Measurements from ENCODE around the gene PHACTR1. TPM values are rescaled to one million over a fixed set of nuclear protein-coding genes. Genes with fewer than 3 reads are reported as not detected.

The PHACTR1 gene
- total RNA-seq, 8 experiments from 2014 or later: 2.7 to 24.5 (median 16.4) TPM

- peaks cover 0 to 6% of the 10 kb centered on the region in 2 donors for H3K4me1 ChIP-seq (replicated peaks in 1 of 2)
- no peak overlapping the region for H3K27ac ChIP-seq
- ATAC-seq (replicated peaks in 6 of 8): no peak
- 68 to 100% (median 86%) methylated on average over 2 to 5 of the region's 5 CpGs; no CpG with 5 or more reads in 2 of the 10 experiments for WGBS, 10 experiments
- in situ Hi-C loops (cut with MboI; ENCODE audit: low pct_unique_long_range_greater_than_20kb in 2 of 9, low sequenced_read_pairs in 9 of 9, unreplicated experiment in 9 of 9): no loop called here
- H3K4me3 ChIP-seq: no peak overlapping the region
These were observed 65.6 kb downstream of the PHACTR1 start for GRCh38 chr6:12782136-12782535.

GRCh38 chr6:12785301-12785700 lies 68.7 kb downstream of the PHACTR1 start:
- Histone ChIP-seq H3K4me1 (replicated peaks in 1 of 2) (peaks cover 0 to 6% of the 10 kb centered on the region in 2 donors), H3K27ac (no peak overlapping the region), H3K4me3 (no peak overlapping the region)
- in situ Hi-C loops (cut with MboI; ENCODE audit: low pct_unique_long_range_greater_than_20kb in 2 of 9, low sequenced_read_pairs in 9 of 9, unreplicated experiment in 9 of 9): no loop called here
- ATAC-seq (replicated peaks in 6 of 8): no peak
- 80 to 100% (median 96%) methylated on average over 1 to 5 of the region's 5 CpGs for WGBS, 10 experiments

GRCh38 chr6:12785921-12786320 lies 69.4 kb downstream of the PHACTR1 start:
- no peak for ATAC-seq (replicated peaks in 6 of 8)
- in situ Hi-C loops (cut with MboI; ENCODE audit: low pct_unique_long_range_greater_than_20kb in 2 of 9, low sequenced_read_pairs in 9 of 9, unreplicated experiment in 9 of 9): no loop called here
- Histone ChIP-seq H3K4me1 (replicated peaks in 1 of 2) (peaks cover 0 to under 1% of the 10 kb centered on the region in 2 donors), H3K27ac (no peak overlapping the region), H3K4me3 (no peak overlapping the region)
- 56 to 100% (median 77%) methylated on average over 2 to 4 of the region's 4 CpGs; no CpG with 5 or more reads in 1 of the 10 experiments for WGBS, 10 experiments

- 40 to 94% (median 83%) methylated on average over 1 to 6 of the region's 6 CpGs for WGBS, 10 experiments
- Histone ChIP-seq H3K4me1 (replicated peaks in 1 of 2) (no peaks in the 10 kb centered on the region), H3K4me3 (no peak overlapping the region), H3K27ac (no peak overlapping the region)
- ATAC-seq (replicated peaks in 6 of 8): no peak
- in situ Hi-C loops (cut with MboI; ENCODE audit: low pct_unique_long_range_greater_than_20kb in 2 of 9, low sequenced_read_pairs in 9 of 9, unreplicated experiment in 9 of 9): no loop called here
These were observed 74.8 kb downstream of the PHACTR1 start for GRCh38 chr6:12791371-12791770.

- in situ Hi-C loops (cut with MboI; ENCODE audit: low pct_unique_long_range_greater_than_20kb in 2 of 9, low sequenced_read_pairs in 9 of 9, unreplicated experiment in 9 of 9): no loop called here
- 10 to 100% (median 63%) methylated on average over 1 to 4 of the region's 4 CpGs; no CpG with 5 or more reads in 2 of the 10 experiments for WGBS, 10 experiments
These were observed 81.8 kb downstream of the PHACTR1 start for GRCh38 chr6:12798326-12798725.

GRCh38 chr6:12800120-12800519 lies 83.6 kb downstream of the PHACTR1 start:
- no peak overlapping the region for H3K27ac ChIP-seq
- WGBS, 10 experiments: 0 to 69% (median 32%) methylated on average over 1 of the region's 1 CpG; no CpG with 5 or more reads in 2 of the 10 experiments
- no peak overlapping the region for H3K4me3 ChIP-seq
- no peak for ATAC-seq (replicated peaks in 6 of 8)
- H3K4me1 ChIP-seq (replicated peaks in 1 of 2): no peaks in the 10 kb centered on the region
- in situ Hi-C loops (cut with MboI; ENCODE audit: low pct_unique_long_range_greater_than_20kb in 2 of 9, low sequenced_read_pairs in 9 of 9, unreplicated experiment in 9 of 9): no loop called here

More at GRCh38 chr6:12798326-12798725, 81.8 kb downstream of the PHACTR1 start:
- no peaks in the 10 kb centered on the region for H3K4me1 ChIP-seq (replicated peaks in 1 of 2)
- no peak overlapping the region for H3K4me3 ChIP-seq
- no peak for ATAC-seq (replicated peaks in 6 of 8)
- no peak overlapping the region for H3K27ac ChIP-seq

GRCh38 chr6:12801141-12801540 lies 84.6 kb downstream of the PHACTR1 start:
- no peak overlapping the region for H3K4me3 ChIP-seq
- WGBS, 10 experiments: 0 to 92% (median 57%) methylated on average over 1 to 3 of the region's 3 CpGs
- no peaks in the 10 kb centered on the region for H3K4me1 ChIP-seq (replicated peaks in 1 of 2)
- in situ Hi-C loops (cut with MboI; ENCODE audit: low pct_unique_long_range_greater_than_20kb in 2 of 9, low sequenced_read_pairs in 9 of 9, unreplicated experiment in 9 of 9): no loop called here
- no peak overlapping the region for H3K27ac ChIP-seq
- no peak for ATAC-seq (replicated peaks in 6 of 8)

GRCh38 chr6:12802440-12802839 lies 85.9 kb downstream of the PHACTR1 start:
- in situ Hi-C loops (cut with MboI; ENCODE audit: low pct_unique_long_range_greater_than_20kb in 2 of 9, low sequenced_read_pairs in 9 of 9, unreplicated experiment in 9 of 9): no loop called here
- Histone ChIP-seq H3K4me1 (replicated peaks in 1 of 2) (no peaks in the 10 kb centered on the region), H3K4me3 (no peak overlapping the region), H3K27ac (no peak overlapping the region)
- WGBS, 10 experiments: 60 to 95% (median 87%) methylated on average over 2 to 4 of the region's 4 CpGs
- ATAC-seq (replicated peaks in 6 of 8): no peak

- WGBS, 10 experiments: 10 to 100% (median 55%) methylated on average over 1 to 3 of the region's 3 CpGs; no CpG with 5 or more reads in 2 of the 10 experiments
- no peak overlapping the region for H3K4me3 ChIP-seq
- H3K27ac ChIP-seq: no peak overlapping the region
- ATAC-seq (replicated peaks in 6 of 8): no peak
- in situ Hi-C loops (cut with MboI; ENCODE audit: low pct_unique_long_range_greater_than_20kb in 2 of 9, low sequenced_read_pairs in 9 of 9, unreplicated experiment in 9 of 9): no loop called here
- H3K4me1 ChIP-seq (replicated peaks in 1 of 2): no peaks in the 10 kb centered on the region
These were observed 86.9 kb downstream of the PHACTR1 start for GRCh38 chr6:12803486-12803885.

GRCh38 chr6:12804952-12805645 lies 88.5 kb downstream of the PHACTR1 start:
- H3K27ac ChIP-seq: no peak overlapping the region
- in situ Hi-C loops (cut with MboI; ENCODE audit: low pct_unique_long_range_greater_than_20kb in 2 of 9, low sequenced_read_pairs in 9 of 9, unreplicated experiment in 9 of 9): no loop called here
- ATAC-seq (replicated peaks in 6 of 8): no peak
- H3K4me1 ChIP-seq (replicated peaks in 1 of 2): no peaks in the 10 kb centered on the region
- no peak overlapping the region for H3K4me3 ChIP-seq
- 7 to 92% (median 72%) methylated on average over 3 to 7 of the region's 7 CpGs; no CpG with 5 or more reads in 1 of the 10 experiments for WGBS, 10 experiments

- in situ Hi-C loops (cut with MboI; ENCODE audit: low pct_unique_long_range_greater_than_20kb in 2 of 9, low sequenced_read_pairs in 9 of 9, unreplicated experiment in 9 of 9): no loop called here
- Histone ChIP-seq H3K4me1 (replicated peaks in 1 of 2) (no peaks in the 10 kb centered on the region), H3K4me3 (no peak overlapping the region), H3K27ac (no peak overlapping the region)
- ATAC-seq (replicated peaks in 6 of 8): no peak
- 46 to 100% (median 85%) methylated on average over 2 to 4 of the region's 4 CpGs for WGBS, 10 experiments
These were observed 89.6 kb downstream of the PHACTR1 start for GRCh38 chr6:12806136-12806535.

GRCh38 chr6:12806796-12807195 lies 90.2 kb downstream of the PHACTR1 start:
- no peak for ATAC-seq (replicated peaks in 6 of 8)
- H3K4me1 ChIP-seq (replicated peaks in 1 of 2): no peaks in the 10 kb centered on the region
- no peak overlapping the region for H3K27ac ChIP-seq
- in situ Hi-C loops (cut with MboI; ENCODE audit: low pct_unique_long_range_greater_than_20kb in 2 of 9, low sequenced_read_pairs in 9 of 9, unreplicated experiment in 9 of 9): no loop called here
- 40 to 100% (median 92%) methylated on average over 1 of the region's 1 CpG; no CpG with 5 or more reads in 3 of the 10 experiments for WGBS, 10 experiments
- no peak overlapping the region for H3K4me3 ChIP-seq

GRCh38 chr6:12811519-12811918 lies 95.0 kb downstream of the PHACTR1 start:
- H3K27ac ChIP-seq: no peak overlapping the region
- in situ Hi-C loops (cut with MboI; ENCODE audit: low pct_unique_long_range_greater_than_20kb in 2 of 9, low sequenced_read_pairs in 9 of 9, unreplicated experiment in 9 of 9): no loop called here
- WGBS, 10 experiments: 71 to 95% (median 85%) methylated on average over 4 to 8 of the region's 8 CpGs
- no peak for ATAC-seq (replicated peaks in 6 of 8)
- peaks cover 0 to 6% of the 10 kb centered on the region in 2 donors for H3K4me1 ChIP-seq (replicated peaks in 1 of 2)
- H3K4me3 ChIP-seq: no peak overlapping the region

GRCh38 chr6:12813321-12813720 lies 96.8 kb downstream of the PHACTR1 start:
- H3K27ac ChIP-seq: no peak overlapping the region
- peaks cover 0 to 7% of the 10 kb centered on the region in 2 donors for H3K4me1 ChIP-seq (replicated peaks in 1 of 2)
- WGBS, 10 experiments: 60 to 100% (median 100%) methylated on average over 1 of the region's 2 CpGs; no CpG with 5 or more reads in 5 of the 10 experiments
- in situ Hi-C loops (cut with MboI; ENCODE audit: low pct_unique_long_range_greater_than_20kb in 2 of 9, low sequenced_read_pairs in 9 of 9, unreplicated experiment in 9 of 9): no loop called here
- H3K4me3 ChIP-seq: no peak overlapping the region
- ATAC-seq (replicated peaks in 6 of 8): no peak
